Activated B cell treated with CpG ODN at 0.5 μM for 24 hours (primary cell): ENCODE measurements around the gene TAGAP. TPM values are rescaled to one million over a fixed set of nuclear protein-coding genes. Genes with fewer than 3 reads are reported as not detected.
"Not testable (repeated sequence)": the region's sequence is repeated elsewhere in the genome, so short reads cannot be mapped to it uniquely, and the experiment has no call there.

ENCODE experiments used
- ATAC-seq: fragments of 200-7000 bp; cut with Tn5 transposase; one replicate; pipeline ENCODE4 v1.10.0; 2021; ENCODE audit warnings: low read depth, mild to moderate bottlenecking, moderate library complexity
- CTCF ChIA-PET: fragments of 350-600 bp; sonication (Branson Sonifier 250); formaldehyde crosslinking; loops from one replicate; lab custom pipeline; 2021; ENCODE audit warnings: antibody characterized with exemption; lab: Charles Lee
- POLR2A ChIA-PET: fragments of 350-600 bp; sonication (Branson Sonifier 250); formaldehyde crosslinking; loops from one replicate; lab custom pipeline; 2021; ENCODE audit warnings: antibody characterized with exemption; lab: Charles Lee
- DNase-seq: peaks from one replicate; pipeline ENCODE4 v3.0.0; 2022
- H3K27ac Mint-ChIP-seq: one replicate; pipeline ENCODE4 v1.8.0; 2020; ENCODE audit warnings: mixed read lengths
- H3K27me3 Mint-ChIP-seq: one replicate; pipeline ENCODE4 v1.8.0; 2021; ENCODE audit warnings: mixed read lengths
- H3K36me3 Mint-ChIP-seq: one replicate; pipeline ENCODE4 v1.8.0; 2021; ENCODE audit warnings: low read depth, mixed read lengths
- H3K4me1 Mint-ChIP-seq: one replicate; pipeline ENCODE4 v1.8.0; 2021; ENCODE audit warnings: mixed read lengths
- H3K4me3 Mint-ChIP-seq: one replicate; pipeline ENCODE4 v1.8.0; 2020; ENCODE audit warnings: mild to moderate bottlenecking, mixed read lengths
- H3K9me3 Mint-ChIP-seq: one replicate; pipeline ENCODE4 v1.8.0; 2020; ENCODE audit warnings: mixed read lengths
- CTCF ChIP-seq: fragments of 200-600 bp; IDR thresholded peaks from one replicate; pipeline ENCODE4 v1.8.0; 2022; ENCODE audit warnings: antibody characterized with exemption, mild to moderate bottlenecking
- intact Hi-C: fragments of 100-400 bp; cut with micrococcal nuclease; formaldehyde crosslinking; loops from one replicate; pipeline ENCODE4 v1.15.1; 2024
- total RNA-seq: library from RNA; stranded (reverse); gene quantifications from 2 replicates; pipeline ENCODE4 v1.2.3, GENCODE V29; 2022

Gene TAGAP
- total RNA-seq, 1 donor from 2014 or later, result 129 TPM

DNA sequence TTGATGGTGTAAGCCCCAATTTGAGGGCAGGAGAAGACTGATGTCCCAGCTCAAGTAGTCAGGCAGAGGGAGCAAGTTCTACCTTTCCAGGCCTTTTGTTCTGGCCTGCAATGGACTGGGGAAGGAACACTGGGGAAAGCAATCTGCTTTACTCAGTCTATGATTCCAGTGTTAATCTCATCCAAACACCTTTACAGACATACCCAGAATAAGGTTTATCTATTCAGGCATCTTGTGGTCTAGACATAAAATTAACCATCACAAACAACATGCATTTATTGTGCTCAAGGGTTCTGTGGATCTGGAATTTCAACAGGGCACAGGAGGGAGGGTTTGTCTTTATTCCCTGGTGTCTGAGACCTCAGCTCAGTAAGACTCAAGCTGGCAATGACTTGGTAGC, 30.4 kb downstream of the TAGAP start:
- H3K27me3 Mint-ChIP-seq, result no peaks in the 10 kb centered on the region
- POLR2A ChIA-PET, result interaction anchor here (2.0 to 8.9 kb wide), 4 partner anchors 19 to 92 kb away, joined by 6 to 128 read pairs (median 65); no protein-coding TSS in a partner anchor
- peaks cover 51% of the 10 kb centered on the region for H3K4me1 Mint-ChIP-seq
- no peak overlapping the region for H3K4me3 Mint-ChIP-seq
- intact Hi-C loops, result no loop called here
- CTCF ChIA-PET, result interaction anchor here (1.2 to 13.1 kb wide), 3 partner anchors 90 to 118 kb away, joined by 4 to 409 read pairs (median 205); no protein-coding TSS in a partner anchor
- DNase-seq (no peak), ATAC-seq (no peak)
- TF ChIP-seq CTCF, result no peak
- no peak overlapping the region for H3K27ac Mint-ChIP-seq
- no peaks in the 10 kb centered on the region for H3K9me3 Mint-ChIP-seq
- no peaks in the 10 kb centered on the region for H3K36me3 Mint-ChIP-seq

- peak overlapping the region; percentile 75 for H3K27ac Mint-ChIP-seq
These were observed 31.6 kb downstream of the TAGAP start for GRCh38 chr6:159013229-159013628.

DNA sequence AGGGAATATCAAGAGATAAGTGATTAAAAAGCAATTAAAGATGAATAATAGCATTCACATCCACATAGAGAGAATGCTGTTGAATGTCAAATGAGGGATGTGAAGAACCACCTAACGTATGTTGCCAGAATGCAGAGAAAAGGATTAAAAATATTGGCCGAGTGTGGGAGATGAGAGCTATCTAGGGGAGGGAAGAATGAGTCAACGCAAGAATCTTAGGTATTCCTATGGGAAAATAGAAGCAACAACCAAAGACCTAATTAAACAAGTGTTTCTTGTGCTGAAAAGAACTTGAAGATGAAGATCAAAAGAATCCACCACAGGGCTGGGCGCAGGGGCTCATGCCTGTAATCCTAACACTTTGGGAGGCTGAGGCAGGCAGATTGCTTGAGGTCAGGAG, 32.6 kb downstream of the TAGAP start:
- Mint-ChIP-seq H3K4me1 (peaks cover 44% of the 10 kb centered on the region), H3K4me3 (no peak overlapping the region), H3K36me3 (no peaks in the 10 kb centered on the region), H3K9me3 (no peaks in the 10 kb centered on the region), H3K27ac (peak overlapping the region; percentile 1), H3K27me3 (no peaks in the 10 kb centered on the region)
- CTCF ChIA-PET, result interaction anchor here (1.3 to 13.1 kb wide), 4 partner anchors 29 to 121 kb away, joined by 3 to 409 read pairs (median 159); partner anchors contain the start of gene TAGAP
- ATAC-seq (no peak), DNase-seq (no peak)
- no peak for TF ChIP-seq CTCF
- POLR2A ChIA-PET, result interaction anchor here (0.7 to 8.9 kb wide), 5 partner anchors 25 to 122 kb away, joined by 3 to 128 read pairs (median 10); no protein-coding TSS in a partner anchor
- intact Hi-C loops, result no loop called here

More at GRCh38 chr6:159013229-159013628, 31.6 kb downstream of the TAGAP start:
- DNase-seq (no peak), ATAC-seq (peak; percentile 68)
- POLR2A ChIA-PET, result interaction anchor here (0.6 to 8.9 kb wide), 15 partner anchors 9 to 1456 kb away, joined by 3 to 128 read pairs (median 6); partner anchors contain the start of genes TAGAP and WTAP
- TF ChIP-seq CTCF, result no peak
- Mint-ChIP-seq H3K4me1 (peaks cover 52% of the 10 kb centered on the region), H3K36me3 (no peaks in the 10 kb centered on the region), H3K4me3 (no peak overlapping the region), H3K27me3 (no peaks in the 10 kb centered on the region), H3K9me3 (no peaks in the 10 kb centered on the region)
- intact Hi-C loops, result loop anchor here (1.0 kb wide), 2 partner anchors 26 to 91 kb away; no protein-coding TSS in a partner anchor
- CTCF ChIA-PET, result interaction anchor here (1.2 to 13.1 kb wide), 4 partner anchors 28 to 120 kb away, joined by 4 to 409 read pairs (median 159); partner anchors contain the start of gene TAGAP

- H3K36me3 Mint-ChIP-seq, intact Hi-C loops, H3K9me3 Mint-ChIP-seq, H3K4me3 Mint-ChIP-seq, H3K27me3 Mint-ChIP-seq, DNase-seq: not testable (repeated sequence)
- peak; percentile 51 for ATAC-seq
- POLR2A ChIA-PET, result interaction anchor here (0.8 to 8.9 kb wide), 6 partner anchors 27 to 125 kb away, joined by 4 to 128 read pairs (median 8); partner anchors contain the start of gene TAGAP
- H3K27ac Mint-ChIP-seq, result peak overlapping the region; percentile 62
- CTCF ChIA-PET, result interaction anchor here (1.2 to 13.1 kb wide), 9 partner anchors 8 to 123 kb away, joined by 3 to 409 read pairs (median 16); partner anchors contain the start of genes RSPH3 and TAGAP
- H3K4me1 Mint-ChIP-seq, result peaks cover 42% of the 10 kb centered on the region
These were observed 34.7 kb downstream of the TAGAP start for GRCh38 chr6:159010037-159010612.

- H3K27ac Mint-ChIP-seq, result peak overlapping the region; percentile 24
- no peaks in the 10 kb centered on the region for H3K9me3 Mint-ChIP-seq
- DNase-seq (no peak), ATAC-seq (peak; percentile 74)
- CTCF ChIA-PET, result interaction anchor here (0.6 to 13.1 kb wide), 27 partner anchors 9 to 844 kb away, joined by 3 to 409 read pairs (median 6); partner anchors contain the start of genes RSPH3 and TAGAP
- POLR2A ChIA-PET, result interaction anchor here (0.6 to 8.9 kb wide), 15 partner anchors 8 to 126 kb away, joined by 3 to 123 read pairs (median 7); partner anchors contain the start of genes RSPH3 and TAGAP
- TF ChIP-seq CTCF, result no peak
- no peaks in the 10 kb centered on the region for H3K36me3 Mint-ChIP-seq
- H3K4me3 Mint-ChIP-seq, result peak overlapping the region; percentile 5
- intact Hi-C loops, result loop anchor here (1.0 to 5.0 kb wide), 6 partner anchors 34 to 644 kb away; no protein-coding TSS in a partner anchor
- peaks cover 41% of the 10 kb centered on the region for H3K4me1 Mint-ChIP-seq
- no peaks in the 10 kb centered on the region for H3K27me3 Mint-ChIP-seq
These were observed 36.0 kb downstream of the TAGAP start for GRCh38 chr6:159008656-159009288.
